Smooth muscle cell (in vitro differentiated cells): ENCODE data around the gene GRB2. TPM values are rescaled to one million over a fixed set of nuclear protein-coding genes. Genes with fewer than 3 reads are reported as not detected.
"Not testable (repeated sequence)": the region's sequence is repeated elsewhere in the genome, so short reads cannot be mapped to it uniquely, and the experiment has no call there.

ENCODE experiments used
- DNase-seq: peaks from one replicate; lab custom pipeline; 2025; ENCODE audit not compliant: unreplicated experiment; lab: John Stamatoyannopoulos, UW
- H2AFZ ChIP-seq: fragments of 200-600 bp; sonication (generic); 2 replicates; pipeline ENCODE4 v1.6.0; 2016; ENCODE audit warnings: antibody characterized with exemption, low read depth, mild to moderate bottlenecking
- H3F3A ChIP-seq: fragments of 200-600 bp; sonication (generic); 2 replicates; pipeline ENCODE4 v1.6.0; 2017; ENCODE audit warnings: antibody characterized with exemption, low read depth
- H3K27ac ChIP-seq: fragments of 200-600 bp; sonication (generic); 2 replicates; pipeline ENCODE4 v1.5.1; 2016; ENCODE audit warnings: low read depth, mild to moderate bottlenecking
- H3K27me3 ChIP-seq: fragments of 200-600 bp; sonication (generic); 2 replicates; pipeline ENCODE4 v1.6.1; 2016; ENCODE audit warnings: low read depth, mild to moderate bottlenecking
- H3K36me3 ChIP-seq: fragments of 200-600 bp; sonication (generic); 2 replicates; pipeline ENCODE4 v1.5.1; 2016; ENCODE audit warnings: low read depth
- H3K4me1 ChIP-seq: fragments of 200-600 bp; sonication (generic); 2 replicates; pipeline ENCODE4 v1.5.1; 2016; ENCODE audit warnings: low read depth
- H3K4me2 ChIP-seq: fragments of 200-600 bp; sonication (generic); 2 replicates; pipeline ENCODE4 v1.6.0; 2016; ENCODE audit warnings: mild to moderate bottlenecking
- H3K4me3 ChIP-seq: fragments of 200-600 bp; sonication (generic); 2 replicates; pipeline ENCODE4 v1.5.1; 2016; ENCODE audit warnings: mild to moderate bottlenecking
- H3K79me2 ChIP-seq: fragments of 200-600 bp; sonication (generic); 2 replicates; pipeline ENCODE4 v1.6.0; 2016; ENCODE audit warnings: low read depth, mild to moderate bottlenecking
- H3K9ac ChIP-seq: fragments of 200-600 bp; sonication (generic); 2 replicates; pipeline ENCODE4 v1.6.0; 2016; ENCODE audit warnings: low read depth
- H3K9me3 ChIP-seq: fragments of 200-600 bp; sonication (generic); replicated peaks from 2 replicates; pipeline ENCODE4 v1.5.1; 2016; ENCODE audit warnings: low read depth
- H4K20me1 ChIP-seq: fragments of 200-600 bp; sonication (generic); 2 replicates; pipeline ENCODE4 v1.6.0; 2016; ENCODE audit warnings: low read depth
- WGBS: methylation state at CpG from one replicate; pipeline ENCODE4 v1.1.7; 2016; ENCODE audit warnings: low lambda C conversion rate; 5-methylcytosine and 5-hydroxymethylcytosine counted together
- polyA plus RNA-seq: library from polyadenylated mRNA; unstranded; fragments of >200 nt; fragmentation: Nextera tagmentation; extraction: Ambion mirVana; gene quantifications from 2 replicates; pipeline ENCODE4 v1.2.1, GENCODE V29; 2016
- total RNA-seq: library from RNA; depleted of rRNA; stranded (reverse); fragments of >200 nt; gene quantifications from 2 replicates; pipeline ENCODE4 v1.2.3, GENCODE V29; 2014
- TF ChIP-seq, protein P1 (sequence below): fragments of 200-600 bp; sonication (generic); IDR thresholded peaks from 2 replicates; pipeline ENCODE4 v1.5.1; 2017; ENCODE audit warnings: borderline replicate concordance, mild to moderate bottlenecking, antibody characterized with exemption; ENCODE audit not compliant: insufficient read depth, poor library complexity, severe bottlenecking

GRB2 gene
- total and polyA plus RNA-seq, 2 experiments from 2014 or later, result 62.4 to 80.1 TPM

DNA sequence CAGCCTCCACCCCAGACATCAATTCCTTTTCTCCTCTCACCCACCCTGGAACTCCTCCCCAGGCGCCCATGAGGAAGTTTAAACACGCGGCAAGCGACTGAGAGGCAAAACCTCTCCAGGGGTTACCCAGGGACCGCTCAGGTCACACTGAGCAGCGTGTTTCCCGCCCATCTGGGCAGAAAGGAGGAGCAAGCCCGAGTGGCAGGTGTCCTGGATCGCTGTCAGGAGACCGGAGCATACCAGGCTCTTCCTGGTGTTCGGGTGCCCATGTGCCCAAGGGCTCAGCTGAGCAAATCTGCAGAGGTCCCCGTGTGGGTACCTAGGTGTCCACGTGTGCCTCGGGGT, 116.7 kb downstream of the GRB2 start:
- Histone ChIP-seq H3K79me2 (no peaks in the 10 kb centered on the region), H3K9ac (peak overlapping the region; percentile 28), H3K36me3 (no peaks in the 10 kb centered on the region), H4K20me1 (no peaks in the 10 kb centered on the region), H3K4me1 (no peaks in the 10 kb centered on the region), H3K27me3 (no peaks in the 10 kb centered on the region), H3K27ac (no peak overlapping the region), H3K4me3 (peak overlapping the region; percentile 71), H3K9me3 (no peaks in the 10 kb centered on the region), H3F3A (no peaks in the 10 kb centered on the region), H3K4me2 (peak overlapping the region; percentile 84), H2AFZ (peak overlapping the region; percentile 48)
- TF ChIP-seq, protein P1, sequence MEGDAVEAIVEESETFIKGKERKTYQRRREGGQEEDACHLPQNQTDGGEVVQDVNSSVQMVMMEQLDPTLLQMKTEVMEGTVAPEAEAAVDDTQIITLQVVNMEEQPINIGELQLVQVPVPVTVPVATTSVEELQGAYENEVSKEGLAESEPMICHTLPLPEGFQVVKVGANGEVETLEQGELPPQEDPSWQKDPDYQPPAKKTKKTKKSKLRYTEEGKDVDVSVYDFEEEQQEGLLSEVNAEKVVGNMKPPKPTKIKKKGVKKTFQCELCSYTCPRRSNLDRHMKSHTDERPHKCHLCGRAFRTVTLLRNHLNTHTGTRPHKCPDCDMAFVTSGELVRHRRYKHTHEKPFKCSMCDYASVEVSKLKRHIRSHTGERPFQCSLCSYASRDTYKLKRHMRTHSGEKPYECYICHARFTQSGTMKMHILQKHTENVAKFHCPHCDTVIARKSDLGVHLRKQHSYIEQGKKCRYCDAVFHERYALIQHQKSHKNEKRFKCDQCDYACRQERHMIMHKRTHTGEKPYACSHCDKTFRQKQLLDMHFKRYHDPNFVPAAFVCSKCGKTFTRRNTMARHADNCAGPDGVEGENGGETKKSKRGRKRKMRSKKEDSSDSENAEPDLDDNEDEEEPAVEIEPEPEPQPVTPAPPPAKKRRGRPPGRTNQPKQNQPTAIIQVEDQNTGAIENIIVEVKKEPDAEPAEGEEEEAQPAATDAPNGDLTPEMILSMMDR, result no peak
- under 1% methylated on average over 14 of the region's 14 CpGs for WGBS
- no peak for DNase-seq

DNA sequence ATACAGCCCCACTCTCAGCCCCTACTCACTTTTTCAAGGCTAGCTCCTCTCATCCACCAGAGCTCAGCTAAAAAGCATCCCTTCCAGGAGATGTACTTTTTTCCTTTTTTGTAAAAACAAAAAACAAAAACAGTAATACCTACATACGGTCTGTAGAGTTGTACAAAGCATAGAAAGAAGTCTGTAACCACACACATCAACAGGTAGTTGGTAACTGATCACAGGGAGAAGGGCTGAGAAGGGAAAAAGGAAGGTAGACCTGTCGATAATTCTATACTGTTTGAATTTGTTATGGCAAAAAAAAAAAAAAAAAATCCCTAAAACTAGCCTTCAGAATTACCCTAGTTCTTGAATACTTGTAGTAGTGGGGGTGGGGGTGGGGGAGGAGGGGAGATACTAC, 117.1 kb downstream of the GRB2 start:
- no peak overlapping the region for H2AFZ ChIP-seq
- no peak overlapping the region for H3K9ac ChIP-seq
- H3K4me2 ChIP-seq, result peak overlapping the region; percentile 84
- DNase-seq, result no peak
- no peaks in the 10 kb centered on the region for H3K79me2 ChIP-seq
- H3K4me1 ChIP-seq, result no peaks in the 10 kb centered on the region
- H3K36me3 ChIP-seq, result no peaks in the 10 kb centered on the region
- H3K27ac ChIP-seq, result no peak overlapping the region
- TF ChIP-seq, protein P1, result no peak
- no peaks in the 10 kb centered on the region for H3F3A ChIP-seq
- 59% methylated on average over 2 of the region's 2 CpGs for WGBS
- H3K27me3 ChIP-seq, result no peaks in the 10 kb centered on the region
- H4K20me1 ChIP-seq, result no peaks in the 10 kb centered on the region
- no peaks in the 10 kb centered on the region for H3K9me3 ChIP-seq
- peak overlapping the region; percentile 71 for H3K4me3 ChIP-seq

DNA sequence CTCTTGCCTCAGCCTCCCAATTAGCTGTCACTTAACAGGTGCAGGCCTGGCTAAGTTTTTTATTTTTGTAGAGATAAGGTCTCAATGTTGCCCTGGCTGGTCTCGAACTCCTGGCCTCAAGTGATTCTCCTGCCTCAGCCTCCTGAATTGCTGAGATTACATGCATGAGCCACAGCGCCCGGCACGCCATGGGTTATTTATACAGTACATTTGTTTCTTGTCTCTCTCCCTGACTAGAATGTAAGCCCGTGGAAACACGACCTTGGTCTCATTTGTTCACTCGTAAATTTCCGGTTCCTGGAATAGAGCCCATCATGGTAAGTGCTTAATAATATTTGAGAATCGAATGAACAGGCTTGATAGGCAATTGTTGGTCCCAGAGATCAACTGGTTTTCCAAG, 118.3 kb downstream of the GRB2 start:
- H3K36me3 ChIP-seq, result no peaks in the 10 kb centered on the region
- DNase-seq, result no peak
- H3K27me3 ChIP-seq, result no peaks in the 10 kb centered on the region
- H4K20me1 ChIP-seq, result no peaks in the 10 kb centered on the region
- H2AFZ ChIP-seq, result no peak overlapping the region
- no peak overlapping the region for H3K9ac ChIP-seq
- WGBS, result 96% methylated on average over 9 of the region's 9 CpGs
- TF ChIP-seq, protein P1, result no peak
- H3K27ac ChIP-seq, result no peak overlapping the region
- H3F3A ChIP-seq, result no peaks in the 10 kb centered on the region
- H3K4me1 ChIP-seq, result no peaks in the 10 kb centered on the region
- no peak overlapping the region for H3K4me3 ChIP-seq
- H3K9me3 ChIP-seq, result no peaks in the 10 kb centered on the region
- no peak overlapping the region for H3K4me2 ChIP-seq
- H3K79me2 ChIP-seq, result no peaks in the 10 kb centered on the region

DNA sequence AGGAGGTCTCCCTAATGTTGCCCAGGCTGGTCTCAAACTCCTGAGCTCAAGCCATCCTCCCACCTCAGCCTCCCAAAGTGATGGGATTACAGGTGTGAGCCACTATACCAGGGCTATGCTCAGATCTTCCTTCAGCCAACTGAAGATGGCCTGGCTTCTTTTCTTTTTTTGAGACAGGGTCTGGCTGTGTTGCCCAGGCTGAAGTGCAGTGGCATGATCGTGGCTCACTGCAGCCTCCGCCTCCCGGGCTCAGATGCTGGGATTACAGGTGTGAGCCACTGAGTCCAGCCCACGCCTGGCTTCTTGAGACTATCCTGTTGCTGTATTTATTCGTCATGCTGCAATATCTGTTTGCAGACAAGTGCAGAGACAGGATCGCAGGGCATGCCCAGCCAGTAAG, 120.4 kb downstream of the GRB2 start:
- no peak overlapping the region for H3K9ac ChIP-seq
- no peak overlapping the region for H3K4me3 ChIP-seq
- H3K36me3 ChIP-seq, result no peaks in the 10 kb centered on the region
- no peak for DNase-seq
- H3K27ac ChIP-seq, result no peak overlapping the region
- no peaks in the 10 kb centered on the region for H3K27me3 ChIP-seq
- H3K9me3 ChIP-seq, result no peaks in the 10 kb centered on the region
- H3K79me2 ChIP-seq, result no peaks in the 10 kb centered on the region
- TF ChIP-seq, protein P1, result no peak
- no peak overlapping the region for H2AFZ ChIP-seq
- 89% methylated on average over 6 of the region's 6 CpGs for WGBS
- no peaks in the 10 kb centered on the region for H3F3A ChIP-seq
- H3K4me1 ChIP-seq, result no peaks in the 10 kb centered on the region
- no peak overlapping the region for H3K4me2 ChIP-seq
- H4K20me1 ChIP-seq, result no peaks in the 10 kb centered on the region

DNA sequence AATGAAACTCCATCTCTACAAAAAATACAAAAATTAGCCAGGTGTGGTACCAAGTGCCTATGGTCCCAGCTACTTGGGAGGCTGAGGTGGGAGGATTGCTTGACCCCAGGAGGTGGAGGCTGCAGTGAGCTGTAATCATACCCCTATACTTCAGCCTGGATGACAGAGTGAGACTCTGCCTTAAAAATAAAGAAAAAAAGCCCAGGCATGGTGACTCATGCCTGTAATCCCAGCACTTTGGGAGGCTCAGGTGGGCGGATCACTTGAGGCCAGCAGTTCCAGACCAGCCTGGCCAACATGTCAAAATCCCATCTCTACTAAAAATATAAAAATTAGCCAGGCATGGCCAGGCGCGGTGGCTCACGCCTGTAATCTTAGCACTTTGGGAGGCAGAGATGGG, 125.3 kb downstream of the GRB2 start:
- not testable (repeated sequence) for H2AFZ ChIP-seq, H3K79me2 ChIP-seq, H3K9ac ChIP-seq, H4K20me1 ChIP-seq, H3F3A ChIP-seq, H3K27me3 ChIP-seq, H3K4me3 ChIP-seq, H3K9me3 ChIP-seq, H3K4me1 ChIP-seq, H3K36me3 ChIP-seq, H3K4me2 ChIP-seq, H3K27ac ChIP-seq, DNase-seq
- WGBS, result 97% methylated on average over 4 of the region's 4 CpGs
